AG09309 (cell line): Measurements from ENCODE around the gene RHCG.
A peak's percentile ranks its signal among the peaks of the same experiment; 100 is the strongest.

Experiments
- DNase-seq: peaks from one replicate; pipeline ENCODE4 v3.0.0-alpha.2; 2010; ENCODE audit warnings: low read depth
- H3K4me3 ChIP-seq: 2 replicates; pipeline ENCODE4 v1.5.1; 2011; ENCODE audit warnings: mild to moderate bottlenecking, low read depth, low read length, moderate library complexity; ENCODE audit not compliant: control insufficient read depth
- TF ChIP-seq, protein P1 (sequence below): IDR thresholded peaks from 2 replicates; pipeline ENCODE4 v1.5.1; 2011; ENCODE audit warnings: mild to moderate bottlenecking, low read depth, low read length, inconsistent platforms; ENCODE audit not compliant: insufficient read depth, control insufficient read depth; ENCODE audit errors: missing control alignments

The RHCG gene

DNA sequence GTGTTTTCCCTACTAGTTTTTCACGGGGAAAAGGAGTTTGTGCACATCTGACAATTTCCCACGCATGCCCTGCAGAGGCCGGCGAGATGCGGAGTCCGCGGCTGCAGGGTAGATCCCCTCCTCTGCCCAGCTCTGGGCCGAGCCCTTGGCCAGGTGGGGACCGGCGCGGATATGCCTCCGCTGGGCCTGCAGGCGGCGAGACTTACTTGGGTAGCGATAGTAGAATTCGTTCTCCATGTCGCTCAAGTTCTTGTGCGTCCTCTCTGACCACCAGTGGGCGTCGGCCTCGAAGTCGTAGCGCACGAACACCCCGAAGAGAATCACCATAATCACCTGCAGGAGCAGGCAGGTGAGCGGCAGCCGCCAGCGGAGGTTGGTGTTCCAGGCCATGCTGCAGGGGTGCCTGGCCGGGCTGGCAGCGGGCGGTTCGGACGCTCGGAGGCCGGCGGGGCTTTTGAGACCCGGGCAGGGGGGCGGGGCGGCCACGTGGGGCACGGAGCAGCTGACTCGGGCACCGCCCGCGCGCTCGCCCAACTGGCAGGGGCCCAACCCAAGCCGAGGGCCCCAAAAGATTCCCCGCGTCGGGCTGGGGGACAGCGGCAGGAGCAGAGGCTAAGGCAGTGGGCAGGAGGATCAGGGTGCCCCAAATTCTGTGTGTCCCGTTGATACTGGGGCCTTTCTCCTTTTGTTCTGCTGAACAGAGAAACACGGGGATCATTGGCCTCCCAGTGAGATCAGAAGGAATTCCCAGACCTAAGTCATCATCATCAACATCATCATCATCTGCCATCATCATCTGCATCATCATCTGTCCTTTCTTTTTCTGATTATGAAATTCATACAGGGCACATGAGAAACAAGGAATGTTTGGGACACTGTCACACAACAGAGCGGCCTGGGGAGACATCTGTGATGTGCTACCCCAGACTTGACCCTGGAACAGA, at the start of gene RHCG:
Gene RHCG (minus strand): TSS at position 429 of the 944 bp plus-strand sequence. CDS start 39 bp downstream, at position 390.
- TF ChIP-seq, protein P1, sequence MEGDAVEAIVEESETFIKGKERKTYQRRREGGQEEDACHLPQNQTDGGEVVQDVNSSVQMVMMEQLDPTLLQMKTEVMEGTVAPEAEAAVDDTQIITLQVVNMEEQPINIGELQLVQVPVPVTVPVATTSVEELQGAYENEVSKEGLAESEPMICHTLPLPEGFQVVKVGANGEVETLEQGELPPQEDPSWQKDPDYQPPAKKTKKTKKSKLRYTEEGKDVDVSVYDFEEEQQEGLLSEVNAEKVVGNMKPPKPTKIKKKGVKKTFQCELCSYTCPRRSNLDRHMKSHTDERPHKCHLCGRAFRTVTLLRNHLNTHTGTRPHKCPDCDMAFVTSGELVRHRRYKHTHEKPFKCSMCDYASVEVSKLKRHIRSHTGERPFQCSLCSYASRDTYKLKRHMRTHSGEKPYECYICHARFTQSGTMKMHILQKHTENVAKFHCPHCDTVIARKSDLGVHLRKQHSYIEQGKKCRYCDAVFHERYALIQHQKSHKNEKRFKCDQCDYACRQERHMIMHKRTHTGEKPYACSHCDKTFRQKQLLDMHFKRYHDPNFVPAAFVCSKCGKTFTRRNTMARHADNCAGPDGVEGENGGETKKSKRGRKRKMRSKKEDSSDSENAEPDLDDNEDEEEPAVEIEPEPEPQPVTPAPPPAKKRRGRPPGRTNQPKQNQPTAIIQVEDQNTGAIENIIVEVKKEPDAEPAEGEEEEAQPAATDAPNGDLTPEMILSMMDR: peak; percentile 19
- DNase-seq: no peak

DNA sequence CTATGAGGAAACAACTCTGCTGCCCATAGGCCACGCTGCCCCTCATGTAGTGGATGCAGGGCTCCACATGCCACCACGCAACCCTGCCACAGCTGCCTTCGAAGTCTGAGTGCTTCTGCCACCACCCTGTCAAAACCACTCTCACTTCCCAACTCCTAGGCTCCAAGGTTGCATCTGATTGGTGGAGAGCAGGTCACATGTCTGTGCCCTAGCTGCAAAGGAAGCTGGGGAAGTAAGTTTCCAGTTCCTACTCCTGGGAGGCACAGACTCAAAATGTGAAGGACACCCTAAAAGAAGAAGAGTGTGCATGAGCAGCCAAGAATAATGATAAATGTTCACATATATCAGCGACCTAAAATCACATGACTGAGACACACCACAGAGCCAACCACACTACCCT, 47.0 kb upstream of the RHCG start:
- TF ChIP-seq, protein P1: no peak
- no peak for DNase-seq
- no peak overlapping the region for H3K4me3 ChIP-seq

More for the DNA sequence above, at the start of gene RHCG:
- H3K4me3 ChIP-seq: no peak within 1 kb of the TSS

DNA sequence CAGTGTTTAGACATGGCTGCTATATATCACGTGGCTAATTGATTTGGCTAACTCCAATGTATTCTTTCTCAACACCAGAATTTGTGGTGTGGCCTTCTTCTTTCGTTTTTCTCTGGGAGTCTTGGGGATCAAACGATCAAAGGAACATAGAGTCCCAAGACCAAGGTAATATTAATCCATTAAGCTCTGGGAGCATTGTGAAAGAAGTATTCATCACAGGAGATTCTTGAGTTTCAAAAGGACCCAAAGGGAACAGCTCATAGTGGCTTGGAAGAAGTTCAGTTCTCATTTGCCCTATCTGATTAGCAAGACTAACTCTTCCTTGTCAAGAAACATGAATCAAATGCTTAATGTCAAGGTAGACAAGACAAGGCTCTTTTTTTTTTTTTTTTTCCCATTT, 46.0 kb upstream of the RHCG start:
- TF ChIP-seq, protein P1: no peak
- no peak overlapping the region for H3K4me3 ChIP-seq

DNA sequence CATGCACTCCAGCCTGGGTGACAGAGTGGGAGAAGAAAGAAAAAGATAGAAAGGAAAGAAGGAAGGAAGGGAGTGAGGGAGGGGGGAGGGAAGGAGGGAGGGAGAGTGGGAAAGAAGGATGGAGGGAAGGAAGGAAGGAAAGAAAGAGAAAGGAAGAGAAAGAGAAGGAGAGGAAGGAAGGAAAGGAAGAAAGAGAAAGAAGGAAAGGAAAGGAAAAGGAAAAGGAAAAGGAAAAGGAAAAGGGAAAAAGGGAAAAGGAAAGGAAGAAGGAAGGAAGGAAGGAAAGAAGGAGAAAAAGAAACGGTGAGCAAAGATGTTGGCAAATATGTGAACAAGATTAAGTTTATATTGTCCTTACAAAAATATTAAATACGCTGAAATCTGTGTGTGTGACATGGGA, 42.6 kb upstream of the RHCG start:
- H3K4me3 ChIP-seq: no peak overlapping the region
- no peak for DNase-seq
- TF ChIP-seq, protein P1: no peak

More for the DNA sequence above, 46.0 kb upstream of the RHCG start:
- DNase-seq: no peak

DNA sequence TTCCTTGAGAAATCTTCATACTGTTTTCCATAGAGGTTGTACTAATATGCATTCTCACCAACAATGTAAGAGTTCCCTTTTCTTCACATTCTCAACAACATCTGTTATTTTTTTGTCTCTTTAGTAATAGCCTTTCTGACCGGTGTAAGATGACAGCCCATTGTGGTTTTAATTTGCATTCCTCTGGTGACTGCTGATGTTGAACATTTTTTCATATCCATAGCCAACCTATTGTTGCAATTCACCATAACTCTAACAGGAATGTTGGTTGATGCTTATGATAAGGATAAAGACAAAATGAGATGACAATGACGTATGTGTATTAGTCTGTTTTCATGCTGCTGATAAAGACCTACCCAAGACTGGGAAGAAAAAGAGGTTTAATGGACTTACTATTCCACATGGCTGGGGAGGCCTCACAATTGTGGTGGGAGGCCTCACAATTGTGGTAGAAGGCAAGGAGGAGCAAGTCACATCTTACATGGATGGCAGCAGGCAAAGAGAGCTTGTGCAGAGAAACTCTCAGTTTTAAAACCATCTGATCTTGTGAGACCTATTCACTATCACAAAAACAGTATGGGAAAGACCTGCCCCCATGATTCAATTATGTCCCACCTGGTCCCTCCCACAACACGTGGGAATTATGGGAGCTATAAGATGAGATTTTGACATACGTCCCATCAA, 37.6 kb upstream of the RHCG start:
- peak; percentile 44 for DNase-seq
- TF ChIP-seq, protein P1: no peak
- H3K4me3 ChIP-seq: no peak overlapping the region

DNA sequence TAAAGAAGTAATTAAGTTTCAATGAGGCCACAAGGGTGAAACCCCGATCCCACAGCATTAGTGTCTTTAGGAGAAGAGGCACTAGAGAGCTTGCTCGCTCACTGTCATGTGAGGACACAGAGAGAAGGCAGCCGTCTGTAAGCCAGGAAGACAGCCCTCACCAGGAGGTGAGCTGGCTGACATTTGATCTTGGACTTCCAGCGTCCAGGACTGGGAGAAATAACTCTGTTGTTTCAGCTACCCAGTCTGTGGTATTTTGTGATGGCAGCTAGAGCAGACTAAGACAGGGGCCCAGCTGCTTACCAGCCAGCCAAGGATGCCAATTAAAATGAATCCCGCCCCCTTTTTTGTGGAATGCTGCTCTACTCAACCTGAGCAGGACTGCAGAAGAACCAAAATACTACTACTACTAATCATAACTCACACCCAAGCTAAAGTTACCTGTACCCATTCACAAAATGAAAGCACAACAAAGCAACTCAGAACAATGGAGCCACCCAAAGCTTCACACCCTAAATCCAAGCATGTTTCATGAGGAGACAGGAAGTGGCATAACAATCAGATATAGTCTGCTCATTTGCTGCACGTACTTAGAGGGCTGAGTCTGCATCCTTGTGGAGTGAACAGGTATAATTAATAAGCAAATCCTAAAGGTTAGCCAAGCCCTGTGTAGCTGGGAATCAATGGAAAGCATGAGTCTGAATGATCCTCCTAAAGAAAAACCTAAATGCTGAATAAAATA, 35.6 kb upstream of the RHCG start:
- no peak for DNase-seq

More for the DNA sequence above, 35.6 kb upstream of the RHCG start:
- TF ChIP-seq, protein P1: no peak
- no peak overlapping the region for H3K4me3 ChIP-seq
